Pons (tissue), 1 donor: ENCODE measurements around the gene RPL10A.
"Not testable (repeated sequence)": the region's sequence is repeated elsewhere in the genome, so short reads cannot be mapped to it uniquely, and the experiment has no call there.

Experiments
- DNase-seq: peaks from one replicate; pipeline ENCODE4 v3.0.0-alpha.2; 2016; ENCODE audit warnings: low spot score

Gene RPL10A

GRCh38 chr6:35512740-35513139, 44.5 kb downstream of the RPL10A start, which contains the start of gene TULP1:
Gene TULP1, minus strand, starts transcription at chr6:35512896. Its CDS starts 38 bp downstream, at chr6:35512858.
- no peak for DNase-seq

- no peak for DNase-seq
Observed at GRCh38 chr6:35514587-35514986, 46.4 kb downstream of the RPL10A start.

GRCh38 chr6:35515939-35516338, 47.7 kb downstream of the RPL10A start:
- DNase-seq: not testable (repeated sequence)

GRCh38 chr6:35516712-35517111, 48.5 kb downstream of the RPL10A start:
- DNase-seq: no peak

DNA sequence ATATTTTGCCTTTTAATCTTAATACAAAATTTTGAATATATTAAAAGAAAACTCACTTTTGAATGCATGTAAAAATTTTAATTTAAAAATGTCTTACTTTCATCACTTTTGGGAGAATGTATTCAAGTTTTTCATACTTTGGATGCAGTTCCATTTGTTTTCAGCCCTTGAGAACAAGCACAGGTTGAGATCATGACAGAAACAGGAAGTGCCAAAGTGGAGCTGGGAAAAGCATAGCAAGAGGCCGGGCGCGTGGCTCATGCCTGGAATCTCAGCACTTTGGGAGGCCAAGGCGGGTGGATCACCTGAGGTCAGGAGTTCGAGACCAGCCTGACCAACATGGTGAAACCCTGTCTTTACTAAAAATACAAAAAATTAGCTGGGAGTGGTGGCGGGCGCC, 49.8 kb downstream of the RPL10A start:
- not testable (repeated sequence) for DNase-seq

DNA sequence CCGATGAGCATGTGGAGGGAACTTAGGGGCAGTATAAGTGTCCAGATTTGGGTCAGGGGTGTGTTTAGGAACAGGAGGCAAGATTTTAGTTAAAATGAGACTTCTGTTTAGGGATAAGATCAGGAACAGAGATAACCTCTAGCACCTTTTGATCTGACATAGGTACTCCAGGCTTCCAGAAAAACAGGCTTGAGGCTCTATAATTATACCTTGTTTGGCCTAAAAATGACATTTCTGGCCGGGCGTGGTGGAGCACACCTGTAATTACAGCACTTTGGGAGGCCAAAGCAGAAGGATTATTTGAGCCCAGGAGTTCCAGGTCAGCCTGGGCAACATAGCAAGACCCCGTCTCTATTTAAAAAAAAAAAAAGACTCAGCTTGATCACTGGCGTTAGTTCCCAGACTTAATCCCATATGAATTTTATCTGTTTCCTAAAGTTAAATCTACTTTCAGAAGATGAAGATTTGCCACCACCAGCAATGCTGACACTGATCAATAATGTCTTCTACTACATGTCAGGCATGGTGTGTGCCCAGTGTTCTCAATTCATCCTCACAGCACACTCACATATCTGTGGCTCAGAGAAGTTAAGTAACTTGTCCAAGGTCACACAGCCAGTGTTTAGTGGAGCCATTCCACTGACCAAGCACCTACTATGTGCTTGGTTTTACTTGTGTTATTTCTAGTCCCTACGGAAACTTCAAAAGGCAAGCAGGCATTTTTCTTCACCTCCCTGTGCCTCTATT, 50.5 kb downstream of the RPL10A start:
- DNase-seq: no peak

DNA sequence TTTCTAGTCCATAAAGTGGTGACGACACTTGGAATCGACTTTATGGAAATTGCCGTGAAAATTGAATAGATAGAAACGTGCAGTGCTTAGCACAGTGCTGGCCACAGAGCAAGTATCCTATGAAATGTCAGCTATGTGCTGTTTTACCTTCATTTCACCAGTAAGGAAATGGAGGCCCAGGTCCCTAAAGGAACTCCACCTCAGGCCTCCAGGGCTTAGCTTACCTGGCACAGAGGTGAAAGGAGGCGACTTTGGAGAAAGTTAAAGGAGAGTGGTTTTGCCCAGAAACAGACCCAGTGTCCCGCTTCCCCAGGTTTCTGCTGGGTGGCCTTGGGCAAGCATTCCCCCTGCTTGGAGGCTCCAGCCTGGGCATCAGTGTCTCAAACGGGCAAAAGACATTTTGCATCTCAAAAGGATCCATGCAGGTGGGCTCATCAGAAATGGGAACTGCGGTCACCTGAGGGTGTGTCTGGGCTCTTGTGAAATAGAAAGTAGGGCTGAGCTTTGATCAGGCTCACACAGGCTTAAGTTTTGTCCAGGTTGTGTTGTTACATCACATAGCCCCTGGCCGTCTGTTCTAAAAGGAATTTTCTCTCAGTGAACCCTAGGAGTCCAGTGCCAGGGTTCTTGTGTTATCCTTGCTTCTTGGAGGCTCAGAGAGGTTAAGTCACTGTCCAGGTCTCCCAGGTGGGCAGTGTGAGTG, 51.3 kb downstream of the RPL10A start:
- no peak for DNase-seq
